GM21423 (cell line): ENCODE results near the gene LRRC75B.
A peak's percentile ranks its signal among the peaks of the same experiment; 100 is the strongest.
"Not testable (repeated sequence)": the region's sequence is repeated elsewhere in the genome, so short reads cannot be mapped to it uniquely, and the experiment has no call there.

ENCODE experiments used
- ATAC-seq: cut with Tn5 transposase; IDR thresholded peaks from one replicate; pipeline ENCODE4 v1.9.1; 2021; ENCODE audit warnings: mild to moderate bottlenecking, moderate library complexity; ENCODE audit not compliant: unreplicated experiment

LRRC75B gene

GRCh38 chr22:24592851-24593558, at the start of gene LRRC75B:
Gene LRRC75B, minus strand, starts transcription at chr22:24593073. Its CDS starts 34 bp downstream, at chr22:24593039.
- ATAC-seq = peak; percentile 73

- not testable (repeated sequence) for ATAC-seq
These were observed 49.4 kb upstream of the LRRC75B start for GRCh38 chr22:24642307-24642706.

- not testable (repeated sequence) for ATAC-seq
These were observed 43.6 kb upstream of the LRRC75B start for GRCh38 chr22:24636513-24636912.

- not testable (repeated sequence) for ATAC-seq
These were observed 42.0 kb upstream of the LRRC75B start for GRCh38 chr22:24634776-24635389.

GRCh38 chr22:24633231-24634023, 40.6 kb upstream of the LRRC75B start:
- not testable (repeated sequence) for ATAC-seq

- ATAC-seq = not testable (repeated sequence)
These were observed 39.8 kb upstream of the LRRC75B start for GRCh38 chr22:24632642-24633041.

- not testable (repeated sequence) for ATAC-seq
These were observed 38.7 kb upstream of the LRRC75B start for GRCh38 chr22:24631430-24632122.

- not testable (repeated sequence) for ATAC-seq
These were observed 38.0 kb upstream of the LRRC75B start for GRCh38 chr22:24630812-24631427.

- not testable (repeated sequence) for ATAC-seq
These were observed 36.2 kb upstream of the LRRC75B start for GRCh38 chr22:24629069-24629468.

- not testable (repeated sequence) for ATAC-seq
These were observed 35.0 kb upstream of the LRRC75B start for GRCh38 chr22:24627911-24628310.

GRCh38 chr22:24622596-24622995, 29.7 kb upstream of the LRRC75B start:
- ATAC-seq = not testable (repeated sequence)

- ATAC-seq = not testable (repeated sequence)
These were observed 28.4 kb upstream of the LRRC75B start for GRCh38 chr22:24621244-24621643.

- not testable (repeated sequence) for ATAC-seq
These were observed 21.9 kb upstream of the LRRC75B start for GRCh38 chr22:24614794-24615193.

GRCh38 chr22:24609888-24610287, 17.0 kb upstream of the LRRC75B start:
- ATAC-seq = not testable (repeated sequence)

GRCh38 chr22:24608327-24608726, 15.5 kb upstream of the LRRC75B start:
- ATAC-seq = not testable (repeated sequence)

- ATAC-seq = not testable (repeated sequence)
These were observed 14.6 kb upstream of the LRRC75B start for GRCh38 chr22:24607429-24607983.

- not testable (repeated sequence) for ATAC-seq
These were observed 13.5 kb upstream of the LRRC75B start for GRCh38 chr22:24606340-24606739.

- not testable (repeated sequence) for ATAC-seq
These were observed 11.1 kb upstream of the LRRC75B start for GRCh38 chr22:24603770-24604629.
